Natural killer cell (primary cell): ENCODE results near the gene SCARB1. TPM values are rescaled to one million over a fixed set of nuclear protein-coding genes. Genes with fewer than 3 reads are reported as not detected.

Experiments used
- ATAC-seq, 3 donors: fragments of 150-1000 bp in 2 of 3; fragments of 200-7000 bp in 1 of 3; cut with Tn5 transposase; 1 replicate in 1 of 3; 2 replicates in 2 of 3; pipeline ENCODE4 v1.10.0; 2021; ENCODE audit warnings: mild to moderate bottlenecking in 2 of 3, moderate library complexity in 2 of 3
- DNase-seq, 2 donors: peaks; one replicate each; pipeline versions ENCODE4 v3.0.0 to v3.0.0-alpha.2; 2013 to 2021; ENCODE audit warnings: mixed read lengths in 1 of 2
- H3K27ac ChIP-seq: one replicate; pipeline ENCODE4 v1.5.1; 2013; ENCODE audit warnings: mild to moderate bottlenecking, low read length
- H3K27me3 ChIP-seq: one replicate; pipeline ENCODE4 v1.6.1; 2013; ENCODE audit warnings: low read length; ENCODE audit not compliant: control insufficient read depth, insufficient read depth
- H3K36me3 ChIP-seq: one replicate; pipeline ENCODE4 v1.6.1; 2013; ENCODE audit warnings: low read length; ENCODE audit not compliant: control insufficient read depth, insufficient read depth
- H3K4me1 ChIP-seq: one replicate; pipeline ENCODE4 v1.6.1; 2013; ENCODE audit warnings: low read length; ENCODE audit not compliant: control insufficient read depth, insufficient read depth
- H3K4me3 ChIP-seq: one replicate; pipeline ENCODE4 v1.5.1; 2013; ENCODE audit warnings: low read length
- H3K9me3 ChIP-seq: one replicate; pipeline ENCODE4 v1.6.1; 2013; ENCODE audit warnings: low read length; ENCODE audit not compliant: control insufficient read depth, insufficient read depth
- H3K27ac Mint-ChIP-seq, 2 donors: one replicate each; pipeline ENCODE4 v1.8.0; 2022; ENCODE audit warnings: mild to moderate bottlenecking in 2 of 2, mixed read lengths in 2 of 2, moderate library complexity in 1 of 2
- H3K27me3 Mint-ChIP-seq, 2 donors: one replicate each; pipeline ENCODE4 v1.8.0; 2022; ENCODE audit warnings: low read depth in 2 of 2, mixed read lengths in 2 of 2
- H3K36me3 Mint-ChIP-seq: one replicate; pipeline ENCODE4 v1.8.0; 2022; ENCODE audit warnings: mixed read lengths
- H3K4me1 Mint-ChIP-seq, 2 donors: one replicate each; pipeline ENCODE4 v1.8.0; 2022; ENCODE audit warnings: mixed read lengths in 2 of 2
- H3K4me3 Mint-ChIP-seq: one replicate; pipeline ENCODE4 v1.8.0; 2022; ENCODE audit warnings: mild to moderate bottlenecking, moderate library complexity, mixed read lengths
- H3K9me3 Mint-ChIP-seq, 2 donors: one replicate each; pipeline ENCODE4 v1.8.0; 2022; ENCODE audit warnings: mixed read lengths in 2 of 2
- WGBS: methylation state at CpG from one replicate; pipeline ENCODE4 v1.1.7; 2013; ENCODE audit warnings: missing lambda C conversion rate; ENCODE audit not compliant: insufficient coverage; 5-methylcytosine and 5-hydroxymethylcytosine counted together
- intact Hi-C: fragments of 100-400 bp; cut with micrococcal nuclease; formaldehyde crosslinking; loops from one replicate; pipeline ENCODE4 v1.14.2; 2022
- total RNA-seq, 4 donors: library from RNA; stranded (reverse); fragments of 120-200 nt in 1 of 4; gene quantifications; one replicate each; pipeline versions ENCODE4 v1.2.3 to v1.2.4, GENCODE V29; 2013 to 2022
- TF ChIP-seq, protein P1 (sequence below): fragments of 200-600 bp; IDR thresholded peaks from one replicate; pipeline ENCODE4 v1.8.0; 2022; ENCODE audit warnings: antibody characterized with exemption

The SCARB1 gene
- total RNA-seq, 3 donors from 2014 or later (not counting 1 experiment from before 2014, with no cell fraction given) = 1.1 to 2.7 (median 1.3) TPM

DNA sequence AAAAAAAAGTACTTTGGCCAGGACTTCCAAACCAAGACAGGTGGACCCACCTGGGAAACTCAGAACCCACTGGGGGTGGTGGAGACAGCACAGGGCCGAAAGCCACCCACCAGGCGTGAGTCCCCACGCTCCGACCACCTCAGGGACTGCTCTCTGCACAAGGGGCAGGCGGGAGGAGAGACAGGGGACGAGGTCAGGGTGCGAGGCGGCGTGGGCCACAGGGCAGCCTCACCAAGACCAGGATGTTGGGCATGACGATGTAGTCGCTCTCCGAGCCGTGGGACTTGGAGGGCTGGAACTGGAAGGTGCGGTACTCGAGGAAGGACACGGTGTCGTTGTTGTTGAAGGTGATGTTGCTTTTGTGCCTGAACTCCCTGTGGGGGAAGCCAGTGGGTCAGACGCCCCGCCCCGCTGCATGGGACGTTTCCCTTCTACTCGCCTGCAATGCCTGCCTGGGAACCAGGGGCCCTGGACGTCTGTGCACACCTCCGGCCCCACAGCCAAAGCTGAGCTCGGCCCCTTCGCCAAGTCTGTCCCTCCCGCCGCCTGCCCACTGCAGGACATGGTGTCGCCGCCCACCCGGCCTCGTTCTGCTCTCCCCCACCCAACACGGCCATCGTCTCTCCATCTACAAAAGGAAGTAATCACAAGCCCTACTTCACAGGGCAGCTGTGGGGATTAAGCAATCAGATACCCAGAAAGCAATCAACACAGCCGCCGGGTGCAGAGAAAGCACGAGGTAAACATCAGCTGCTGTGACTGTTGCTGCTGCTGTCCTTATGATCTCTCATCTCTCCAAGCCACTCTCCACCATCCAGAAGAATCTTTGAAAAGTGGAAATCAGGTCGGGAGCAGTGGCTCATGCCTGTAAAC is 48.7 kb downstream of the SCARB1 start:
- Mint-ChIP-seq H3K4me3 (no peak overlapping the region), H3K4me1 (no peaks in the 10 kb centered on the region), H3K27ac (no peak overlapping the region), H3K9me3 (no peaks in the 10 kb centered on the region), H3K36me3 (no peaks in the 10 kb centered on the region), H3K27me3 (peaks cover 0 to 2% of the 10 kb centered on the region in 2 donors)
- H3K4me1 ChIP-seq = peaks cover 2% of the 10 kb centered on the region
- 92% methylated on average over 38 of the region's 38 CpGs for WGBS
- no peaks in the 10 kb centered on the region for H3K36me3 ChIP-seq
- no peaks in the 10 kb centered on the region for H3K27me3 ChIP-seq
- no peak overlapping the region for H3K4me3 ChIP-seq
- ATAC-seq (no peak), DNase-seq (no peak)
- no peaks in the 10 kb centered on the region for H3K9me3 ChIP-seq
- TF ChIP-seq, protein P1, sequence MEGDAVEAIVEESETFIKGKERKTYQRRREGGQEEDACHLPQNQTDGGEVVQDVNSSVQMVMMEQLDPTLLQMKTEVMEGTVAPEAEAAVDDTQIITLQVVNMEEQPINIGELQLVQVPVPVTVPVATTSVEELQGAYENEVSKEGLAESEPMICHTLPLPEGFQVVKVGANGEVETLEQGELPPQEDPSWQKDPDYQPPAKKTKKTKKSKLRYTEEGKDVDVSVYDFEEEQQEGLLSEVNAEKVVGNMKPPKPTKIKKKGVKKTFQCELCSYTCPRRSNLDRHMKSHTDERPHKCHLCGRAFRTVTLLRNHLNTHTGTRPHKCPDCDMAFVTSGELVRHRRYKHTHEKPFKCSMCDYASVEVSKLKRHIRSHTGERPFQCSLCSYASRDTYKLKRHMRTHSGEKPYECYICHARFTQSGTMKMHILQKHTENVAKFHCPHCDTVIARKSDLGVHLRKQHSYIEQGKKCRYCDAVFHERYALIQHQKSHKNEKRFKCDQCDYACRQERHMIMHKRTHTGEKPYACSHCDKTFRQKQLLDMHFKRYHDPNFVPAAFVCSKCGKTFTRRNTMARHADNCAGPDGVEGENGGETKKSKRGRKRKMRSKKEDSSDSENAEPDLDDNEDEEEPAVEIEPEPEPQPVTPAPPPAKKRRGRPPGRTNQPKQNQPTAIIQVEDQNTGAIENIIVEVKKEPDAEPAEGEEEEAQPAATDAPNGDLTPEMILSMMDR = no peak
- intact Hi-C loops = no loop called here
- no peak overlapping the region for H3K27ac ChIP-seq

DNA sequence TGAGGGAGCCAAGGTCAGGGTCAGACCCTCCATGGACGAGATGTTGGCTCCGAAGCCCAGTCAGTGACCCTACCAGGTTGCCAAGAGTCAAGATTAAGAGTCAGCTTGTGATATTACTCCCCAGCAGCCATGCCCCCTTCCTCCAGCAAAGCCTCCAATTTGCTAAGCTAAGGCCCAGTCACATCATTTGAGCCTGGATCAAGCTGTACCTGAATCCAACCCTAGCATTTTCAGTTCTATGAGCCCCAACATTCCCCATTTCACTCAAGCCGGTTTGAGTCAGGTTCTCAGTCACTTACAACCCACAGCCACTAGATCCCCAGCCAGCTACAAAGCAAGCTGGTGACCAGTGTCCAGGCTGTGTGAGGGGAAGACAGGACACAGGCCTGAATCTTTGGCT is 49.9 kb downstream of the SCARB1 start:
- Mint-ChIP-seq H3K27ac (no peak overlapping the region), H3K9me3 (no peaks in the 10 kb centered on the region), H3K27me3 (peaks cover 0 to 2% of the 10 kb centered on the region in 2 donors), H3K4me1 (no peaks in the 10 kb centered on the region), H3K36me3 (no peaks in the 10 kb centered on the region), H3K4me3 (no peak overlapping the region)
- H3K9me3 ChIP-seq = no peaks in the 10 kb centered on the region
- DNase-seq = no peak
- H3K27ac ChIP-seq = no peak overlapping the region
- 94% methylated on average over 3 of the region's 3 CpGs for WGBS
- H3K4me1 ChIP-seq = peaks cover 2% of the 10 kb centered on the region
- no peaks in the 10 kb centered on the region for H3K36me3 ChIP-seq
- intact Hi-C loops = no loop called here
- H3K27me3 ChIP-seq = no peaks in the 10 kb centered on the region
- TF ChIP-seq, protein P1 = no peak
- no peak overlapping the region for H3K4me3 ChIP-seq
- no peak for ATAC-seq

DNA sequence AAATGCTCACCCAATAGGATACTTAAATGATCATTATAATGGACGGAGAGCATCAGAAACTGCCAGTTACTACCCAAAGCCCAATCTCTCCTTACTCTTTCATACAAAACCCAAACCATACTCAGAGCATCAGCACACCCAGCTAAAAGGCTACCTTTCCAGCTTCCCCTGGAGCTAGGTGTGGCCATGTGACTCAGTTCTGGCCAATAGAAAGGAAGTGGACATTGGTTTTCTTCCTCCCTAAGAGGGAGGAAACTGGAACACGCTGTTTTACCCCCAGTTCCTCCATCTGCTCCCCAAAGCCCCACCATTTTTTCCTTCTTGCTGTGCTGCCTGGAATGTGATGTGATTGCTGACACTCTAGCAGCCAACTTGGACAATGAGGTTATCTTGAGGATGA is 50.7 kb downstream of the SCARB1 start:
- TF ChIP-seq, protein P1 = no peak
- 100% methylated on average over 1 of the region's 2 CpGs for WGBS
- no peaks in the 10 kb centered on the region for H3K9me3 Mint-ChIP-seq
- intact Hi-C loops = no loop called here
- no peak overlapping the region for H3K4me3 Mint-ChIP-seq
- Histone ChIP-seq H3K4me3 (no peak overlapping the region), H3K4me1 (peaks cover 2% of the 10 kb centered on the region), H3K9me3 (no peaks in the 10 kb centered on the region), H3K36me3 (no peaks in the 10 kb centered on the region), H3K27me3 (no peaks in the 10 kb centered on the region), H3K27ac (no peak overlapping the region)
- DNase-seq (no peak), ATAC-seq (no peak)
- H3K36me3 Mint-ChIP-seq = no peaks in the 10 kb centered on the region
- H3K27ac Mint-ChIP-seq = no peak overlapping the region
- no peaks in the 10 kb centered on the region for H3K4me1 Mint-ChIP-seq
- H3K27me3 Mint-ChIP-seq = peaks cover 0 to 1% of the 10 kb centered on the region in 2 donors
